ENCODE results near the gene GPRIN1.

GPRIN1 gene

GRCh38 chr5:176581361-176581760 lies 28.6 kb downstream of the GPRIN1 start:
- TF ChIP-seq CTCF (IDR thresholded peaks at IDR 0.05; ENCODE audit: low read length, missing control alignments) = no peak
- DNase-seq (ENCODE audit: low read depth) = no peak
- H3K4me3 ChIP-seq (replicated peaks; ENCODE audit: low read depth, low read length) = no peak overlapping the region

- no peak overlapping the region for H3K4me3 ChIP-seq (replicated peaks; ENCODE audit: low read depth, low read length)
- TF ChIP-seq CTCF (IDR thresholded peaks at IDR 0.05; ENCODE audit: low read length, missing control alignments) = no peak
- DNase-seq (ENCODE audit: low read depth) = no peak
Measured at GRCh38 chr5:176579323-176579722, 30.6 kb downstream of the GPRIN1 start.

DNA sequence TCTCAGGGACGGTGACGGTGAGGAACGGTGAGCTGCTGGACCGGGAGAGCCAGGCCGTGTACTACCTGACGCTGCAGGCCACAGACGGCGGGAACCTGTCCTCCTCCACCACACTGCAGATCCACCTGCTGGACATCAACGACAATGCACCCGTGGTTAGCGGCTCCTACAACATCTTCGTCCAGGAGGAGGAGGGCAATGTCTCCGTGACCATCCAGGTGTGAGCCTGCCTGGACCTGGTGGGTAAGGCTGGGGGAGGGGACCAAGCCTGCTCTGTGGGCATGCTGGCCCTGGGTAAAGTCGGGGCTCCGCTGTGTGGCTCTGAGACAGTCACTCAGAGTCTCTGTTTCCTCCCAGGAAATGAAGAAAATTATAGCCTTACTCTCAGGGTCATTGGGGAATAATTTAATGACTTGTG lies 31.6 kb downstream of the GPRIN1 start:
- DNase-seq (ENCODE audit: low read depth) = peak; percentile 56
- no peak overlapping the region for H3K4me3 ChIP-seq (replicated peaks; ENCODE audit: low read depth, low read length)
- peak; percentile 65 for TF ChIP-seq CTCF (IDR thresholded peaks at IDR 0.05; ENCODE audit: low read length, missing control alignments)

- no peak overlapping the region for H3K4me3 ChIP-seq (replicated peaks; ENCODE audit: low read depth, low read length)
- DNase-seq (ENCODE audit: low read depth) = no peak
- TF ChIP-seq CTCF (IDR thresholded peaks at IDR 0.05; ENCODE audit: low read length, missing control alignments) = no peak
Measured at GRCh38 chr5:176577312-176578176, 32.4 kb downstream of the GPRIN1 start.

- DNase-seq (ENCODE audit: low read depth) = no peak
- no peak overlapping the region for H3K4me3 ChIP-seq (replicated peaks; ENCODE audit: low read depth, low read length)
- no peak for TF ChIP-seq CTCF (IDR thresholded peaks at IDR 0.05; ENCODE audit: low read length, missing control alignments)
Measured at GRCh38 chr5:176575488-176576422, 34.2 kb downstream of the GPRIN1 start.

DNA sequence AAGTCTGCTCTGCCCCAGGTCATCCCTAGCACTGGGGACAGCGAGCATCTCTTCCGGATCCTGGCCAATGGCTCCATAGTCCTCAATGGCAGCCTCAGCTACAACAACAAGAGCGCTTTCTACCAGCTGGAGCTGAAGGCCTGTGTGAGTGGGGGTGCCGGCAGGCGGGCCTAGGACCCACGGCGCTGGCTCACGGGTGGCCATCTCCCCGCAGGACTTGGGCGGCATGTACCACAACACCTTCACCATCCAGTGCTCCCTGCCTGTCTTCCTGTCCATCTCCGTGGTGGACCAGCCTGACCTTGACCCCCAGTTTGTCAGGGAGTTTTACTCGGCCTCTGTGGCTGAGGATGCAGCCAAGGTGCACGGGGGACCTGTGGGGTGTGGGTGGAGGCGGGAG lies 34.9 kb downstream of the GPRIN1 start:
- DNase-seq (ENCODE audit: low read depth) = no peak
- TF ChIP-seq CTCF (IDR thresholded peaks at IDR 0.05; ENCODE audit: low read length, missing control alignments) = no peak
- H3K4me3 ChIP-seq (replicated peaks; ENCODE audit: low read depth, low read length) = no peak overlapping the region

All from fibroblast of pulmonary artery (primary cell).